ENCODE measurements around the gene HAAO. TPM values are rescaled to one million over a fixed set of nuclear protein-coding genes. Genes with fewer than 3 reads are reported as not detected.

HAAO gene
- polyA plus RNA-seq, 1 experiment, result 0.54 TPM

GRCh38 chr2:42722320-42723190 lies 69.8 kb downstream of the HAAO start:
- Histone ChIP-seq H3K4me3 (ENCODE audit: low read depth, low read length) (no peak overlapping the region), H3K36me3 (ENCODE audit: control insufficient read depth, insufficient read depth, low read length) (no peaks in the 10 kb centered on the region), H3K27me3 (ENCODE audit: control insufficient read depth, insufficient read depth, low read length) (no peaks in the 10 kb centered on the region)
- peak; percentile 66 for DNase-seq (ENCODE audit: low read depth)
- ChIA-PET CTCF (interaction anchor here (0.8 kb wide), 1 partner anchor 18 kb away, joined by 3 read pairs; no protein-coding TSS in a partner anchor), POLR2A (interaction anchor here (0.7 kb wide), 1 partner anchor 32 kb away, joined by 3 read pairs; no protein-coding TSS in a partner anchor)
- TF ChIP-seq, protein P1, sequence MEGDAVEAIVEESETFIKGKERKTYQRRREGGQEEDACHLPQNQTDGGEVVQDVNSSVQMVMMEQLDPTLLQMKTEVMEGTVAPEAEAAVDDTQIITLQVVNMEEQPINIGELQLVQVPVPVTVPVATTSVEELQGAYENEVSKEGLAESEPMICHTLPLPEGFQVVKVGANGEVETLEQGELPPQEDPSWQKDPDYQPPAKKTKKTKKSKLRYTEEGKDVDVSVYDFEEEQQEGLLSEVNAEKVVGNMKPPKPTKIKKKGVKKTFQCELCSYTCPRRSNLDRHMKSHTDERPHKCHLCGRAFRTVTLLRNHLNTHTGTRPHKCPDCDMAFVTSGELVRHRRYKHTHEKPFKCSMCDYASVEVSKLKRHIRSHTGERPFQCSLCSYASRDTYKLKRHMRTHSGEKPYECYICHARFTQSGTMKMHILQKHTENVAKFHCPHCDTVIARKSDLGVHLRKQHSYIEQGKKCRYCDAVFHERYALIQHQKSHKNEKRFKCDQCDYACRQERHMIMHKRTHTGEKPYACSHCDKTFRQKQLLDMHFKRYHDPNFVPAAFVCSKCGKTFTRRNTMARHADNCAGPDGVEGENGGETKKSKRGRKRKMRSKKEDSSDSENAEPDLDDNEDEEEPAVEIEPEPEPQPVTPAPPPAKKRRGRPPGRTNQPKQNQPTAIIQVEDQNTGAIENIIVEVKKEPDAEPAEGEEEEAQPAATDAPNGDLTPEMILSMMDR (IDR thresholded peaks at IDR 0.05; ENCODE audit: insufficient read depth, low read depth, low read length), result no peak

- CTCF ChIA-PET, result interaction anchor here (0.8 kb wide), 1 partner anchor 17 kb away, joined by 3 read pairs; no protein-coding TSS in a partner anchor
- H3K36me3 ChIP-seq (ENCODE audit: control insufficient read depth, insufficient read depth, low read length), result no peaks in the 10 kb centered on the region
- no peak for DNase-seq (ENCODE audit: low read depth)
- no peak overlapping the region for H3K4me3 ChIP-seq (ENCODE audit: low read depth, low read length)
- no peaks in the 10 kb centered on the region for H3K27me3 ChIP-seq (ENCODE audit: control insufficient read depth, insufficient read depth, low read length)
- POLR2A ChIA-PET, result interaction anchor here (0.6 kb wide), 1 partner anchor 25 kb away, joined by 4 read pairs; no protein-coding TSS in a partner anchor
- TF ChIP-seq, protein P1 (IDR thresholded peaks at IDR 0.05; ENCODE audit: insufficient read depth, low read depth, low read length), result no peak
Observed at GRCh38 chr2:42721898-42722297, 70.5 kb downstream of the HAAO start.

Other genes starting within 250 kb of the HAAO start
- gene MTA3, start 224.0 kb downstream of the HAAO start, polyA plus RNA-seq (2011; rRNA removed), result 23.2 and 30.5 TPM in 2 replicates
- gene OXER1, start 28.4 kb downstream of the HAAO start, polyA plus RNA-seq (2011; rRNA removed), result not detected in 2 replicates

Measured in BJ (cell line).